ENCODE measurements around the gene UBTD2.

Gene UBTD2

DNA sequence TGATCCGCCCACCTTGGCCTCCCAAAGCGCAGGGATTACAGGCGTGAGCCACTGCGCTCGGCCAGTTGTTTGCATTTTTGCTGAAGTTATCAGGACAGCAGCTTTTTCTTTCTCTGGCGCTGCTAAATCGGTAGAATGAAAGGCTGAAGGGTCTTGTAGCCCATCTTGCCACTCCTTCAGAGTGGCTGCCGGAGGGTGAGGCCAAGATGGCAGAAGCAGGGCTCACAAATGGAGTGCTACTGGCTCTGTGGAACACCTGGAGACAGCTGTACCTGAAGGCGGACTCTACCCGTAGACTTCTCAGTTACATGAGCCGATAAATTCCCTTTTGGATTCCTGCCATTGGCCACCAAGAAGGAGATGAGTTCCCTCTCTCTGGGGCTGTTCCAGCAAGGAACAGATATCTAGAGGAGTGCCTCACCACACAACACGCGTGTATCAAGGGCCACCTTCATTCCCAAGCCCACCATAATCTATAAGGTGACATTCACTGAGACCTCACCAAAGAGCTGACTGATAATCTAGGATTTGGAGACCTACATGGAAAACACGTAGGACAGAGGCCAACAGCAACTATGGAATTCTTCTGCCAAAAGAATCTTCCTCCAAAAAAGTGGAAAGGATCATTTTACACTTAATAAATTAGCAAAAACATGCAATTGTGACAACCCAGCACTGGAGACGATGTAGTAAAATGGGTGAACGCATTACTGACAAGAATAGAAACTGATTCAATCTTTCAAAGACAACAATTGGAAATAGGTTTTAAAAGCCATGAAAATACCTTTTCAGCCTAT is 117.3 kb downstream of the UBTD2 start:
- no peak for FAIRE-seq

DNA sequence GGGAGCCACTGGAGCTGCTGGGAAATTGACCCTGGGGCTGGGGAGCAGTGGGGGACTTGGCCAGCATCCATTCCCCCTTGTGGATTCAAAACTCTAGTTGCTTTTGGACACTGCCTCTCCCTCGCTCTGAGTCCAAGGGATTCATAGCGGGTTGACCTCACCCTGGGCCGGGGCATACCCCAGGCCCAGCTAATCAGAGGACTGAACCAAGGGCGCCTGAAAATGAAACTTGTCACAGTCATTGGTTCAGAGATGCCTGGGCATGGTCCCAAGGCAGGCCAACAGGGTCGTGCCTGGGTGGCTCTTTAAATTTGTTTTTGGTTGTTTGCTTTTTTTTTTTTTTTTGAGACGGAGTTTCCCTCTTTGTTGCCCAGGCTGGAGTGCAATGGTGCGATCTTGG is 118.1 kb downstream of the UBTD2 start:
- FAIRE-seq: no peak

- FAIRE-seq: no peak
Measured at GRCh38 chr5:172164769-172165212, 118.8 kb downstream of the UBTD2 start.

- no peak for FAIRE-seq
Measured at GRCh38 chr5:172163346-172163745, 120.2 kb downstream of the UBTD2 start.

DNA sequence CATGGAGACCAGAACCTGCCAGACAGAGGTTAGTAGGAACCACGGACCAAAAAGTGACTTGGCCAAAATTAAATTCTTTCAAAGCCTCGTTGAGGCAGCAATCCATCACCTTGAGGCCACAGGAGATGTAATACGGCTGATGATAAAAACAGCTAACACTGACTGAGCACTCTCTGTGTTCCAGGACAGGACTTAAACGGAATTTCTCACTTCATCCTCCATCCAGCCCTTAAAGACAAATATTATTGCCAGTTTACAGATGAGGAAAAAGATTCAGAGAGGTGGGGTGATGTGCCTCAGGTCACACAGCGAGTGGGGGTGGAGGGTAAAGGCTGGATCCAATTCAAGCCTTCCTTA is 120.6 kb downstream of the UBTD2 start:
- no peak for FAIRE-seq

- FAIRE-seq: no peak
Measured at GRCh38 chr5:172162323-172162986, 121.1 kb downstream of the UBTD2 start.

DNA sequence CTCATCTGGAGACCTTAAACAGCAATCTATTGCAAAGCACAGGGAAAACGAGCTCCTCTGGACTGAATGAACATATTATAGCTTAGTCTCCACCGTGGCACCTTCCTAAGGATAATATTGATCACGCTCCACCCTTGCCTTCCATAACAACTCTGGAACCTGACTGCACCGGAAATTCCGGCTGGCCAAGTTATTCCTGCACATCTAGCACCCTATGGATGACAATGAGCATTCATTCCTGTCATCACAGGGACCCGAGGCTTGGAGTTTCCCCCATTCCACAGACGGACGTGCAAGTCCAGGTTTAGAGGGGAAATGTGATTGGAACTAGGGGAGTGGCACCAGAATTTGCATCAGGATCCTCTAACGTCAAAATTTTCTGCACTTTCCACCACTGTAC is 123.1 kb downstream of the UBTD2 start:
- no peak for FAIRE-seq
